HCT116 (cell line): ENCODE measurements around the gene LEUTX.

ENCODE experiments used
- CEBPB ChIP-seq: IDR thresholded peaks from 2 replicates; pipeline ENCODE4 v1.6.1; 2012; ENCODE audit warnings: low read depth
- CTCF ChIP-seq, 3 experiments: fragments of 200-600 bp in 1 of 3; sonication (generic) in 1 of 3; IDR thresholded peaks in 2 of 3; conservative IDR thresholded peaks in 1 of 3; 2 replicates each; pipeline ENCODE4 v1.5.1; 2012 to 2017; ENCODE audit warnings: low read depth in 2 of 3, low read length in 2 of 3, antibody characterized with exemption in 1 of 3, borderline replicate concordance in 1 of 3, control low read depth in 1 of 3, mild to moderate bottlenecking in 1 of 3, mixed read lengths in 1 of 3, mixed run types in 1 of 3, moderate library complexity in 1 of 3; ENCODE audit not compliant: insufficient read depth in 1 of 3
- EGR1 ChIP-seq: IDR thresholded peaks from 2 replicates; pipeline ENCODE4 v1.6.1; 2012; ENCODE audit warnings: low read depth
- ELF1 ChIP-seq: IDR thresholded peaks from 2 replicates; pipeline ENCODE4 v1.6.1; 2012; ENCODE audit warnings: low read depth, borderline replicate concordance
- EZH2 ChIP-seq: fragments of 200-600 bp; sonication (generic); IDR thresholded peaks from 2 replicates; pipeline ENCODE4 v1.6.1; 2017; ENCODE audit warnings: antibody characterized with exemption, mixed run types
- EZH2phosphoT487 ChIP-seq: fragments of 200-600 bp; IDR thresholded peaks from 2 replicates; pipeline ENCODE4 v1.6.1; 2018; ENCODE audit warnings: antibody characterized with exemption, borderline replicate concordance
- FOSL1 ChIP-seq: IDR thresholded peaks from 2 replicates; pipeline ENCODE4 v1.6.1; 2012; ENCODE audit warnings: low read depth
- MAX ChIP-seq: IDR thresholded peaks from 2 replicates; pipeline ENCODE4 v1.6.1; 2012
- POLR2A ChIP-seq: IDR thresholded peaks from 2 replicates; pipeline ENCODE4 v1.7.0; 2011; ENCODE audit warnings: borderline replicate concordance; ENCODE audit not compliant: insufficient read depth, insufficient read length; ENCODE audit errors: extremely low read depth
- POLR2AphosphoS5 ChIP-seq: IDR thresholded peaks from 2 replicates; pipeline ENCODE4 v1.6.1; 2011; ENCODE audit warnings: mild to moderate bottlenecking, low read depth, low read length, moderate library complexity
- RAD21 ChIP-seq: IDR thresholded peaks from 2 replicates; pipeline ENCODE4 v1.6.1; 2012; ENCODE audit warnings: low read depth, mild to moderate bottlenecking
- REST ChIP-seq: IDR thresholded peaks from 2 replicates; pipeline ENCODE4 v1.6.1; 2012; ENCODE audit warnings: low read depth
- YY1 ChIP-seq: IDR thresholded peaks from 2 replicates; pipeline ENCODE4 v1.6.1; 2011; ENCODE audit warnings: low read length, low read depth, moderate library complexity, mild to moderate bottlenecking; ENCODE audit not compliant: insufficient replicate concordance; ENCODE audit errors: extremely low read depth
- ZBTB33 ChIP-seq: IDR thresholded peaks from 2 replicates; pipeline ENCODE4 v1.6.1; 2011; ENCODE audit warnings: mild to moderate bottlenecking, low read length, moderate library complexity; ENCODE audit not compliant: insufficient replicate concordance; ENCODE audit errors: extremely low read depth

- TF ChIP-seq EZH2phosphoT487 (no peak), CTCF (IDR thresholded peaks at IDR 0.05 in 2 of 3, conservative IDR thresholded peaks at IDR 0.05 in 1 of 3; ENCODE audit: borderline replicate concordance in 1 of 3, insufficient read depth in 1 of 3, low read depth in 2 of 3, low read length in 2 of 3) (no peak), ELF1 (no peak), POLR2A (no peak), EZH2 (no peak), CEBPB (no peak), RAD21 (no peak), REST (no peak), FOSL1 (no peak), POLR2AphosphoS5 (no peak), MAX (no peak), ZBTB33 (no peak), YY1 (no peak), EGR1 (no peak)
These were observed 9.6 kb downstream of the LEUTX start for GRCh38 chr19:39788244-39788643.
